Islet of Langerhans (tissue), 1 donor: ENCODE measurements around the gene PSME3.
A peak's percentile ranks its signal among the peaks of the same experiment; 100 is the strongest.

ENCODE experiments used
- FAIRE-seq: peaks from one replicate; lab custom pipeline; 2011; peaks lifted over from hg19 to GRCh38; lab: Jason Lieb, UNC

Gene PSME3

DNA sequence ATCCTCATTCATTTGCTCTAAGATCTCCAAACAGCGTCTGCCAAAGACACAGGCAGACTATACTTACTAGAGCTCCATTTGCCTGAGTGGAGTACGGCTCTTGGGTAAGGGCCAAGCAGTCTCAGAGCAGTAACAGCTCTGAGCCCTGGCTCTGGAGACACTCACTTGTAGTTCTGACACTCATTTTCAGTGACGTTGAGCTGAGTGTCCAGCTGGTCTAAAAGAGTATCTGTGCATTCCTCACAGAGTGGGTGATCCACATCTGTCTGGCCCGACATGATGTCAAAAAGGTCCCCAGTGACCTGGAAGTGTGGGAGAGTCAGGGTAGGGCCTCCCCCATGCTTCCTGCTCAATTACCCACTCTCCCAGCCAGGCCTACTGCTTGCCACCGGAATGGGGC lies 14.8 kb upstream of the PSME3 start:
- FAIRE-seq, result no peak

DNA sequence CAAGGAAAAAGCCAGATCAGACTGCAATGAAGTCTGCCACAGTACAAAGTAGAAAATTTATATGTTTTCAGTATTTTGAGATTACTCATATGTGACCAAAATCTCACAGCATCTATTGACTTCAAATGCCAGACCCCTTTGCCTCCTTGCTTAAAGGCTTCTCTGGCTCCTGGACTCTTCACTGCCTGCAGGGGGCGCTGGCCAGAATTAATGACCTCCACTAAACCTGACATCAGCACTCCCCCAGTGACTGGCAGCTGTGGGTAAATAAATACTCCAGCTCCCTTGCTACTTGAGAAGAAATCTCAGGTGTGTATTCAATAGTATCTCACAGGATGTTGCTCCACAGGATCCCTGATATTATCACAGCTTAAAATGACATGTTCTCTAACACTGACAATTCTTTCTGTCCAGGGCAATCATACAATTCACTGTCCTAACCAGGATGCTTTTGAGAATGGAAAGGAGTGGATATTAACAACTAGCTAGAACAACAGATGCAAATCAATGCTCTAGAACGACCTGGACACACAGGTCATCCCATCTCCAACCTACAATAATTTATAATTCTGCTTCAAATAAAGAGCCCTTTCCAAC lies 13.2 kb upstream of the PSME3 start:
- FAIRE-seq, result no peak

DNA sequence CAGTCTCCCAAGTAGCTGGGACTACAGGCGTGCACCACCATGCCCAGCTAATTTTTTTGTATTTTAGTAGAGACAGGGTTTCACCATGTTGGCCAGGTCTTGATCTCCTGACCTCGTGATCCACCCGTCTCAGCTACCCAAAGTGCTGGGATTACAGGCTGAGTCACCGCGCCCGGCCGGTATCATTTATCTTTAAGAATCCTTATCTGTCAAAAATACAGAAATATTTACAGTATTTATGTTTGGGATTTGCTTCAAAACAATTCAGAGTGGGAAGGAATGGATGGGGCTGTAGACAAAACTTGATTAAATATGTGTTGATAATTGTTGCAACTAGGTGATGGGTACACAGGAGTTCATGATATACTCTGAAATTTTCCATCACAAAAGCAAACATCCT lies 12.0 kb upstream of the PSME3 start:
- no peak for FAIRE-seq

DNA sequence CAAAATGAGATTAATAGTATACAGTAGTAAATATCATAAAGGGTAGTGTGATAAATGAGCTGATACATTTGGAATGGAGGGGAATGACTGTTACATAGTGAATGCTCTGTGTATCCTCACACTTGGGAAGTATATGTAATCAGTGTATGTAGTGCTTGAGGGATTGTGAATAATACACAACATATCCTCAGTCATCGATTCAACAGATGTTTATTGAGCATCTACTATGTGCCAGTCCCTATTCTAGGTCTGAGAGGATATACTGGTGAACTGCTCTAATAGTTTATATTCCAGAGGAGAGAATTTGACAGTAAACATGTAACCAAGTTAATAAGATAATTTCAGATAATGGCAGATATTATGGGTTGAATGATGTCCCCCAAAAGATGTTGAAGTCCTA lies 5.7 kb upstream of the PSME3 start:
- FAIRE-seq, result no peak

DNA sequence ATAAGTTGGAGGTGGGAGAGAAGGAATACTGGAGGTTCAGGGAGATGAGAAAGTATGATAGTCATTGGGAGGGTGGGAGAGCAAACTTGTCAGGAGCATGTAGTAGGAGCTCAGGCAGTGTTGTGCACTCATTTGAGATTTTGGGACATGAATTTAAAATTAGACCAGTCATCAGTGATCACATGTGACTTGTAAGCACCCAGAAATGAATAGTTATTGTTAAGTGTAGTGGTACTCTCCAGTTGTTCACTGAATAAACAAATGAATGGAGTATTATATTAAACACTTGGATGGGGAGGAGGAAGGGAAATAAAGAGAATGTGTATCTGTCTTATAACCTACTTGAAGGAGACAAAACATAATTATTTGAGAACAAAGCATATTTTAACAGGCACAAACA lies 2.2 kb upstream of the PSME3 start:
- FAIRE-seq, result no peak

DNA sequence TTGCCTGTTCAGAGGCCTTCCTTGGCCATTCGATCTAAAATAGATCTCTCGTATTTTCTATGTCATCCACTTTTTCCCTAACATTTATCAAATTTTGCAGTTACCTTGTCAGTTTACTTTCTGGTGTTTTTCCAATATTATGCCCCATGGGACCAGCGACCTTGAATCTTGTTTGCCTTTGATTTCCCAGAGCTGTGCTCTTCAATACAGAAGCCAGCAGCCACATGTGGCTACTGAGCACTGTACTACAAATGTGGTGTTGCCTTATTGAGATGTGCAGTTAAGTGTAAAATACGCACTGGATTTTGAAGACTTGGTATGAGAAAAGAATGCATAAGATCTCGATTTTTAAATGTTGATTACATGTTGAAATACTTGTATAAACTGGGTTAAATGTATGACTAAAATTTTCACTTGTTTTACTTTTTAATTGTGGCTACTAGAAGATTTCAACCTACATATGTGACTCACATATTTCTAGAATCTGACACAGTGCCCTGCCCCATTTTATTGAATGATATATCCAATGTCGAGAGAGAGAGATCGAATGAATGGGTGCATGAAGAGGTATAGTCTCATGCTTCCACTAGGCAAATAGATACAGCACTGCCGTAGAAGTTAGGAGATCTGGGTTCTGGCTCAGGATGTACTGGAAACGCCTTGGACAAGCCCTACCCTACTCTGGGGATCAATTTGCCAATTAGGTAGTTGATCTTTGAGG lies 824 bp upstream of the PSME3 start:
- no peak for FAIRE-seq

DNA sequence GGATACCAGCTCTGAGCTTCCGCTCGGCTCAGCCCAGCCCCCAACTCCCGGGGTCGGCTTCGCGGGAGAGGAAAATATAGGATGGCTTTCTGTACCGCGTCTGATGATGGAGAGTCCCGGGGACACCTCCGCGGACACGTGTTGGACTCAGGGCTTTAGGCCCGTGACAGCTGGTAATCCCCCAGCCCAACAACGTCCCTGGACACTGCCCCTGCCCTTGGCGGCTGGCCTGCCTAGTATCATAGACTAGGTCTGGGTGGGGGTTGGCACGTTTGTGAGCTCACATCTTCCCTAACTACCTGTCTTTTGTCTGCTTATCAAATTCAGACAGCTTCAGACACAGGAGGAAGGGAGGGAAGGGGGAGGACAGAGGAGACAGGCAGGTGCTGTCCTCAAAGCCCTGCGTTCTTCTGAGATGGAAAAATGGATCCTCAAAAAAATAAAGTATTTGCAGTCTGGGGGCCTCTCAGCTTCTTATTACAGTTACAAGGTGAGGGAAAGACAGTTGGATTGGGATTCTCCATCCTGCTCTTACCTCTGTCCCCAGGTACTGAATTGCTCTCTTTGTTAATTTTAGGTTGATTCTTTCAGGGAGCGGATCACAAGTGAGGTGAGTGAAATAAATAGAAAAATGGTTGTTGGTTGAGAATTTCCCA lies 698 bp downstream of the PSME3 start:
- no peak for FAIRE-seq

DNA sequence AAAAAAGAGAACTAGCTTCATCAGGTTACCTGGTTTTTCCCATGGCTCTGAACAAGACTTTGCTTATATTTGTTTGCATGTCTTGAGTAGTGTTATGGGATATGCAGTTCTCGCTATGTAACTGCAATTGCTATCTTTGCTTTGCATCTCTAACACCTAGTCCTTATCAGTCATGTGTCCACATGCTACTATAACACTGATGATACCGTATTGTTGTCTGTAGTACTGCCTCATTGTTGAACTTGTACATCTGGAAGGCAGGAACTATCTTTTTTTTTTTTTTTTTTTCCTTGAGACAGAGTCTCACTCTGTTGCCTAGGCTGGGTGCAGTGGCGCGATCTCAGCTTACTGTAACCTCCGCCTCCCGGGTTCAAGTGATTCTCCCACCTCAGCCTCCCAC lies 2.5 kb downstream of the PSME3 start:
- FAIRE-seq, result no peak

DNA sequence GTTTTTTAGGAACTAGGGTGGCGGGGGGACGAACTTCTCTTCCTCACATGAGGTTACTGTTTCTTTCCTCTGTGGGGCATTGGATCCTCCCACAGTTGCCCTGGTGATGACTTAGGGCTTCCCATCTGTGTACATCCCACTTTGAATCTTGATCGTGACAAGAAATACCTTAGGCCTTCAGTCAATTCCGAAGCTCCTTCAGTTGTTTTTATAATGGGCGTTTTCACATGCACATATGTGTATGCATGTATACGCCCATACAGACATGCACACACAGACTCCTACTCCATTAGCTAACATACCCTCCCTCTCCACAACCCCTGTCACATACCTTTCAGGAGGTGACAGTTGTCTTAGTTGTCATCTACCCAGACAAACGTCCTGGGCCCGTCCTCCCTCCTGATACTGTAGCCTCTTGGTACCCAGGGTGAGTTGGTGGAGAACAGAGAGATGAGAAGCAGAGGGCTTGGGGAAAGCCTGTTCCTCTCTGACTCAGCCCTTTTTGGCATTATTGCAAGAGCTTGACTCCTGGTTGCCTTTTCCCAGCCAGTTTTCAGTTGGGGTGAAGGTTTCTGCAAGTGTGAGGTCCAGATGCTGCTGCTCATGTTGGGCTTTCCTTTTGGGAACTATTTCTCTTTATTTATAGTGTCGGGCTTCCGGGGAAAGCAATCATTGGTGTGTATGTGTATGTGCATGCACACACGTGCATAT lies 8.9 kb downstream of the PSME3 start:
- no peak for FAIRE-seq

DNA sequence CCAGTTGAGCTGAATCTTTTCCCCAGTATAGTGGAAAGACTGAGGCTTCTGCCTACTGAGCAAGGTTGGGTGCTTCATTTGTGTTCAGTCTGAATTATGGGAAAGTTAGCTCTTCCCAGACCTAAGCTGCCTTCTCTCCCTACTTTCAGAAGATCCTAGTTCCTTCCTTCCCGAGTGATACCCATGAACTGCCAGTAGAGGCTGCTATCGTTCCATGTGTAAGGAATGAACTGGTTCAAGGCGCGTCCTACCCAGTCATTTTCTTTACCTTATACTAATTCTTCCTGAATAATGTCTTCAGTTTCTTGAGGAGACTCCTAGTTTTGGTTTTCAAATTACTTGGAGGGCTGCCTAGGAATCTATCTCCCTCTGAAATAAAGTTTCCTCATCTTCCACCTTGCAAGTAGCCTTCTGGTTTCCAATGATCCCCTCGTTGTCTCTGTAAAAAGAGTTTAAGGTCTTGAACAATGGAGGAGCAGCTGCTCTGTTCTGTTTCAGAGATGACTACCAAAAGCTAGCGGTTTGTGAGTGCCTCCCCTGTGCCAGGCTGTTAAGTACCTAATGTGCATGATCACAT lies 10.2 kb downstream of the PSME3 start:
- FAIRE-seq, result peak; percentile 70

DNA sequence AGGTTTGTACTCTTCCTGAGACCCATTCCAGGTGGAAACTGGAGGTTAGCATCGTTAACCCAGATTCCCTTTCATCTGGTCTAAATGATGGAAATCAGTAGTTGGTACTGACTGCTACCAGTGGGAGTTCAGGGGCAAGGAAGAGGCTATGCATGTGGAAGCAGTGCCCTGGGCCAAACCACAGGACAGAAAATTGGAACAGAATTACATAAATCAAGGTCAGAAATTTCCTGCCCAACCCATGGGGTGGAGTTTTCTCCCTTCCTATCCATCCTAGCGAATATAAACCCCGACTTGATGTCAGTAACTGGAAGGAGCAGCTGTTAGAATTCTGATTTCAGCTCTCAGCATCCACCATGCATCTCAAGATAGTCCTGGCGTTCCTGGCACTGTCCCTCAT lies 11.1 kb downstream of the PSME3 start, which contains the start of gene AOC2:
TSS of gene AOC2 (plus strand) at position 310 of the 400 bp plus-strand sequence. CDS start at position 357, 47 bp downstream.
- no peak for FAIRE-seq

DNA sequence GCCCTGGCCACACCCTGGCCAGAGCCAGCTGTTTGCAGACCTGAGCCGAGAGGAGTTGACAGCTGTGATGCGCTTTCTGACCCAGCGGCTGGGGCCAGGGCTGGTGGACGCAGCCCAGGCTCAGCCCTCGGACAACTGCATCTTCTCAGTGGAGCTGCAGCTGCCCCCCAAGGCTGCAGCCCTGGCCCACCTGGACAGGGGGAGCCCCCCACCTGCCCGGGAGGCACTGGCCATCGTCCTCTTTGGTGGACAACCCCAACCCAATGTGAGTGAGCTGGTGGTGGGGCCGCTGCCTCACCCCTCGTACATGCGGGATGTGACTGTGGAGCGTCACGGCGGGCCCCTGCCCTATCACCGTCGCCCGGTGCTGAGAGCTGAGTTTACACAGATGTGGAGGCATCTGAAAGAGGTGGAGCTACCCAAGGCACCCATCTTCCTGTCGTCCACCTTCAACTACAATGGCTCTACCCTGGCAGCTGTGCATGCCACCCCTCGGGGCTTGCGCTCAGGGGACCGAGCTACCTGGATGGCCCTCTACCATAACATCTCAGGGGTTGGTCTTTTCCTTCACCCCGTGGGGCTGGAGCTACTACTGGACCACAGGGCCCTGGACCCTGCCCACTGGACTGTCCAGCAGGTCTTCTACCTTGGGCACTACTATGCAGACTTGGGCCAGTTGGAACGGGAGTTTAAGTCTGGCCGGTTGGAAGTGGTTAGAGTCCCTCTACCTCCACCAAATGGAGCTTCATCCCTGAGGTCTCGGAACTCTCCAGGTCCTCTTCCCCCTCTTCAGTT lies 11.8 kb downstream of the PSME3 start:
- no peak for FAIRE-seq

DNA sequence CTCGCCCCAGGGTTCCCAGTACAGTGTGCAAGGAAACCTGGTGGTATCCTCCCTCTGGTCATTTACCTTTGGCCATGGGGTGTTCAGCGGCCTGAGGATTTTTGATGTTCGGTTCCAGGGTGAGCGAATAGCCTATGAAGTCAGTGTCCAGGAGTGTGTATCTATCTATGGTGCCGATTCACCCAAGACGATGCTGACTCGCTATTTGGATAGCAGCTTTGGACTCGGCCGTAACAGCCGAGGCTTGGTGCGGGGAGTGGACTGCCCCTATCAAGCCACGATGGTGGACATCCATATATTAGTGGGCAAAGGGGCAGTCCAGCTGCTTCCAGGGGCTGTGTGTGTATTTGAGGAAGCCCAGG lies 12.3 kb downstream of the PSME3 start:
- FAIRE-seq, result no peak

DNA sequence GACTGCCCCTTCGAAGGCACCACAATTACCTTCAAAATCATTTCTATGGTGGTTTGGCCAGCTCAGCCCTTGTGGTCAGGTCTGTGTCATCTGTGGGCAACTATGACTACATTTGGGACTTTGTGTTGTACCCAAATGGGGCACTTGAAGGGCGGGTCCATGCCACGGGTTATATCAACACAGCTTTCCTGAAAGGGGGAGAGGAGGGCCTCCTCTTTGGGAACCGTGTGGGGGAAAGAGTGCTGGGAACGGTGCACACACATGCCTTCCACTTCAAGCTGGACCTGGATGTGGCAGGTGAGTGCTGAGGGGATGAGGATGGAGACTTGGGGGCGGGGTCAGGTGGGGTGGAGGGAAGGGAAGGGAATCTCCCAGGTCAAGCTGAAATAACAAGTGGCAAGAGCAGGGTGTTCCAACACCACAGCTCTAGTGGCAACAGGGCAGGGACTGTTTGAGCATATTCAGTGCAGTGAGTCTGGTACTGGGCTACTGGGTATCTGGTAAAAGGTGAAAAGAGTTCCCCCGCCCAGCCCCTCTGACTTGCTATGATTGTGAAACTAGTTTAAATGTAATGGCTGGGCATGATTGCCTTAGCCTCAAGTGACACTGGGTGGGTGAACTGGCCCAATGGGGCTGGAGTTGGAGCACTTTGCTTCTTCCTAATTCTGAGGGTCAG lies 12.9 kb downstream of the PSME3 start:
- FAIRE-seq, result no peak

DNA sequence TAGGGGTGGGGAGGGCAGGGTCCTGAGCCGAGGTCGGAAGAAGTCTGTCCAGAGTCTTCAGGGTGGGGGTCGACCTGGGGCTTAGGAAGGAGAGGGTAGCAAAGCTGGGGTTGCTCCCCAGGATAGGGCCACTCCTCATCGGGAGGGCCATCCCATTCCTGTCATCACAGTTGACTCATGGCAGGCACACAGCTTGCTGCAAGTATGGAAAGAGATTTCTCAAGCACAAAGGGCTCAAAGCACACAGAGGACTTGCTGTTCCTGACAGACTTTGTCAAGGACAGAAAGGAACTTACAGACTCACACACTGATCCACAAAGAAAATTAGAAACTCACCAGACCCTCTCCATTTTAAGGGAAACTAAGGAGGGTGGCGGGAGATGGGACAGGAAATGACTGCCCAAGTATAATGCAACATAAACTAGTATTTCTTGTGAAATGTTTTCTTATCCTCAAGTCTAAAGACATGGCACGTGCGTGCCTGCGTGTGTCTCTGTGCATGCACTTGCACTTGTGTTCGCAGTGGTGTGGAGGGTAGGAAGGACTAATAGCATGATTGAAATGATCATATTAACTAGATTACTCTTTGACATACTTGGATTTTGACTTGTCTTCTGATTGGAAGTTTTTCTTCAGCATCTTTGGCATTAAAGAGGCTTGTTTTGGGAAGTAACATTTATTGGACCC lies 13.5 kb downstream of the PSME3 start:
- FAIRE-seq, result no peak

DNA sequence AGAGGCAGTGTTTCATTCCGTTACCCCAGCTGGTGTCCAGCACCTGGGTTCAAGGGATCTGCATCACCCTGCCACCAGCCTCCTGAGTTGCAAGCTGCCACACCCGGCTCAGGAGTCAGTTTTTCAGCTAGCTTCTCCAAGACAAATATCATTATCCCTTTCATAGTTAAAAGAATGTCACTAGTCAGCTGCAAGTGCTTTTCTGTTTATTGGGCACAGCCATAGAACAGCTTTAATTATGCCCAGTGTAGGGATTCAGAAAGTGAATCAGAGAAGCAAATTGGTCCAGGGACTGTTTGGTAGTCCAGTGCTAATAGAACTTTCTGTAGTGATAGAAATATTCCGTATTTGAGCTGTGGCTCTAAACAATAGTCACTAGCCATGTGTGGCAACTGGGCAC lies 14.9 kb downstream of the PSME3 start:
- FAIRE-seq, result no peak

DNA sequence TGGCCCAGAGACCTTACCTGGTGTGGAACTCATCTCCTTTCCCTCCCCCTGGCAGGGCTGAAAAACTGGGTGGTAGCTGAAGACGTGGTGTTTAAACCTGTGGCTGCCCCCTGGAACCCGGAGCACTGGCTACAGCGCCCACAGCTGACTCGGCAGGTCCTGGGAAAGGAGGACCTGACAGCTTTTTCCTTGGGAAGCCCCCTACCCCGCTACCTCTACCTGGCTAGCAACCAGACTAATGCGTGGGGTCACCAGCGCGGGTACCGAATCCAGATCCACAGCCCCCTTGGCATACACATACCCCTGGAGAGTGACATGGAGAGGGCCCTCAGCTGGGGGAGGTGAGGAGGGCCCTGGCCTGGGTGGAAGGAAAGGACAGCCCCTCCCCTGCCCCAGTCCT lies 15.8 kb downstream of the PSME3 start:
- no peak for FAIRE-seq

DNA sequence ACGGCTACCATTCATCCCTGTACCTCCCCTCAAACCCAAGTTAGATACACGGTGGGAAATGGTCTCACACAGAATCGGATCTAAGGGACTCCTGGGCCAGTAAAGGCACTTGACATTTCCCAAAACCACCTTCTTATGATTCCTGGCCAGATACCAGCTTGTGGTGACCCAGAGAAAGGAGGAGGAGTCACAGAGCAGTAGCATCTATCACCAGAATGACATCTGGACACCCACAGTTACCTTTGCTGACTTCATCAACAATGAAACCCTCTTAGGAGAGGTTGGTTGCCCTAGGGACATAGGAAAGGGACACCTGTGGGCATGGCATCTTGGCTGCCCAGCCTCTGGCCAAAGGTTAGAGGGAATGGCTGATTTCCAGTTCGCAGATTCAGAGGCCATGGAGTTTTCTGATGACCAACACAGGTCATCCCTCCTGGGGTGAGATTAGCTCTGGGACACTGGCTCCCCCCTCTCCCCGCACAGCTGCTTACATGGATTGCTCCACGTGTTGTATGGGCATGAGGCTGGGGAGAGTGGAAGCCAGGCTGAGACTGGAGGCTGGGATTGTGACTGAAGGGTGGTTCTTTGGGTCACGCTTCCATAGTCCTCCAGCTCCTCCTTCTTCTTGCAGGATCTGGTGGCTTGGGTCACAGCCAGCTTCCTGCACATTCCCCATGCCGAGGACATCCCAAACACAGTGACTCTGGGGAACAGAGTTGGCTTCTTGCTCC lies 16.4 kb downstream of the PSME3 start:
- FAIRE-seq, result no peak

DNA sequence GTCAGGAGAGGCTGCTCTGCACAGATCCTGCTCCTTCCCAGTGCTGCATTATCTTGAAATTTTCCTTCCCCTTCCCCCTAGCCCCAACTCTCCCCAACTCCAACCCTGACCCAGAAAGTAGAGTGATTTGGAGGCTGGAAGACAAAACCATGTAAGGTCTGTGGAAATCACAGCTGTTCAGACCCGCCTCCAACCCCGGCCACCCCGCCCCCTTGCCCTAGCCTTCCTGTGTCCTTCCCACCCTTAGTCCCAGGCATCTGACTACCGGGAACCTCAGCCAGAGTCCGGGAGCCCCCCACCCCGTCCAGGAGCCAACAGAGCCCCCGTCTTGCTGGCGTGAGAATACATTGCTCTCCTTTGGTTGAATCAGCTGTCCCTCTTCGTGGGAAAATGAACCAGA lies 17.8 kb downstream of the PSME3 start, which contains the start of gene AOC3:
TSS of gene AOC3 (plus strand) at position 246 of the 400 bp plus-strand sequence. CDS start at position 391, 145 bp downstream.
- no peak for FAIRE-seq
